GM12873 (cell line): ENCODE results near the gene SCGN.

Source experiments
- TF ChIP-seq, protein P1 (sequence below): IDR thresholded peaks from 2 replicates; pipeline ENCODE4 v1.5.1; 2012; ENCODE audit warnings: low read depth, mild to moderate bottlenecking, moderate library complexity, low read length, control low read depth; ENCODE audit not compliant: insufficient read depth; ENCODE audit errors: missing control alignments

The SCGN gene

DNA sequence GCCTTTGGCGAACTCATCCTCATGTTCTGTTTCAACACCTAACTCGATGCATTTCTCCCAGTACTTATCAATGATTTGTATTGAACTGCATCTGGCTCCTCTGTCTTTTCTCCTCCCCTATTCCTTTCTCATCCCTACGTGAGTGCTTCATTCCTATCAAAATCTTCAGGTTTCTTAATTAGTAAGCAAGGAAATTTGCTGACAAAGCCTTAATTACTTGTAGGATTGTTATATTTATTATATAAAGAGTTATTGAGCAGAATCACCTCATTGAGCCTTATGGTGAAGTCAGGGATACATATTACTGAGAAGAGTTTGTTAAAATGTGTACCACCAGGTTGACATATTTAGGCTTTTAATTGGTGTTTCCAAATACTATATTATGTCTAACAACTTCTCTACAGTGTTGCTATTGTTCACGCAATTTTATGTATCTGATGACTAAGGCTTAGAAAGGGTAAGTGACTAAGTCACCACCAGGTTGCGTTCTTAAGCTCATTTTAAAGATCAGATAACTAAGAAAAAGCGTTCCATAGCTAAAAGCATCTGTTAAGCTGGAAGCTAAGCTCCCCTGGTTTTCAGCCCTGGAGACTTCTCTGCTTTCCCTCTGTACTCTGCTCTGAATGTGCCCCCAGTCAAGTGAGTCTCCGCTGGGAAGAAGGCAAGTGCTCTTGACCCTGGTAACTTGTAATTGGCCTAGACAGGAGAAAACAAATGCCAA is 18.9 kb downstream of the SCGN start:
- TF ChIP-seq, protein P1, sequence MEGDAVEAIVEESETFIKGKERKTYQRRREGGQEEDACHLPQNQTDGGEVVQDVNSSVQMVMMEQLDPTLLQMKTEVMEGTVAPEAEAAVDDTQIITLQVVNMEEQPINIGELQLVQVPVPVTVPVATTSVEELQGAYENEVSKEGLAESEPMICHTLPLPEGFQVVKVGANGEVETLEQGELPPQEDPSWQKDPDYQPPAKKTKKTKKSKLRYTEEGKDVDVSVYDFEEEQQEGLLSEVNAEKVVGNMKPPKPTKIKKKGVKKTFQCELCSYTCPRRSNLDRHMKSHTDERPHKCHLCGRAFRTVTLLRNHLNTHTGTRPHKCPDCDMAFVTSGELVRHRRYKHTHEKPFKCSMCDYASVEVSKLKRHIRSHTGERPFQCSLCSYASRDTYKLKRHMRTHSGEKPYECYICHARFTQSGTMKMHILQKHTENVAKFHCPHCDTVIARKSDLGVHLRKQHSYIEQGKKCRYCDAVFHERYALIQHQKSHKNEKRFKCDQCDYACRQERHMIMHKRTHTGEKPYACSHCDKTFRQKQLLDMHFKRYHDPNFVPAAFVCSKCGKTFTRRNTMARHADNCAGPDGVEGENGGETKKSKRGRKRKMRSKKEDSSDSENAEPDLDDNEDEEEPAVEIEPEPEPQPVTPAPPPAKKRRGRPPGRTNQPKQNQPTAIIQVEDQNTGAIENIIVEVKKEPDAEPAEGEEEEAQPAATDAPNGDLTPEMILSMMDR, result no peak

DNA sequence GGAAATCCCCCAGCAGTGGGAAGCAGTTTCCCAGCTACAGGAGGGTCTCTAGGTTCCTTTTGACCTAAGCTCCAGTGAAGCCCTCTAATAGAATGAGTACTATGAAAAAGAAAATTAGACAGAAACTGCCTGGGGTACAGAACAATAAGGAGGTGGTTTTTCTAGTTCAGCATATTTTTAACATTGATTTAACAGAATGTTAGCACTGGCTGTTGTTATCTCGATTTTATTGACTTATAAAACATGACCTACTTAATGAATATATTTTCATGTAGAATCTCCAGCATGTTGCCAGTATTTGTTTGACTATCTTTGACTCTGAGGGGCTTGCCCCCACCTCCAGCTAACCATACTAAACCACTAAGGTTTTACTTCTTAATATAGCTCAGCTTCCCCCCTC is 19.6 kb downstream of the SCGN start:
- TF ChIP-seq, protein P1, result no peak

DNA sequence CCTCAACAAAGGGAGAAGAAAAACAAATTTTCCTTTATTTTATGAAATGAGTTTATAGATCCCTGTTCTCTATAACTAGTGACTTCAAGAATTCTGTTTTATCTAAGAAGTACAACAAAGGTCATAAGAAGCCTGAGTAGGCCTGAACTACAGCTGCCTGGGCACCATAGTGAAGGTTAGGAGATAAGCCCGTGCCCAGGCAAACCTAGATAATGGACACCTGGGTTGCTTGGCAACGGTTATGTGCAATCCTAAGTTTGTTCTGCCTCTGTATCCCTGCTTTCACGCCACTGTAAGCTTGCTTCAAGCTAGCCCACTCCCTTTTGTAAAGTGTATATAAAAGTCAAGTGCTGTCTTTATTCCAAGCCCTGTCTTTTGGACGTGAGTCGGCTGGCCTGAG is 23.2 kb downstream of the SCGN start:
- TF ChIP-seq, protein P1, result no peak

DNA sequence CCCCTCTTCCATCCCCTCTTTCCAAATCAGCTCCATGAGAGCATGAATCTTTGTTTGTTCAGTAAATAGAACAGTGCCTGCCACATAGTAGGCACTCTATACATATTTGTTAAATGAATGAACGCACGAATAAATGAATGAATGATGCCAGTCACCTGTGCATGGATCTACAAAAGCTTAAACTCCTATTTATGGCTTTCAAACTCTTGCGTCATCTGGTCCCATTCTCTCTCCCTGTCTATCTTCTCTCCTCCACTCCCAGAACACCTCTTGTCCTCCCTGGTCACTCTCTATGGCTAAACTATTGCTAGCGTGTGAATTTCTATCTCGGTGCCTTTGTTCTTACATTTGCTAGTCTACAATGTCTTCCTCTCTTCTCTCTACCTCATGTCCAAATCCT is 24.8 kb downstream of the SCGN start:
- TF ChIP-seq, protein P1, result no peak

DNA sequence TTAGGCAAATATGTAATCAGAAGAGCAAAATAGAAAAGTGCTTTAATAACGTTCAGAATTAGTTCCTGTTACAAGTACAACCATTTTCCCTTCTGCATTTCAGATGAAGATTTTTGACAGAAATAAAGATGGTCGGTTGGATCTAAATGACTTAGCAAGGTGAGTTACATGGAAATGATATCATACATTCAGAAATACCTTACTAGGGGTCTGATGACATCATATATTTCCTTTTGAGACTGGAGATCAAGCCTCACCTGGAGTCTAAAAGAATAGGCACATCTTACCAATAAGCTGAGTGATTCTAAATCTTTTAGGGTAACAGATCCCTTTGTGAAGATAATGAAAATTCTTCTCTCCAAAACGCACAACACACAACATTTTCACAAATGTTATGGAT is 29.8 kb downstream of the SCGN start:
- TF ChIP-seq, protein P1, result no peak

DNA sequence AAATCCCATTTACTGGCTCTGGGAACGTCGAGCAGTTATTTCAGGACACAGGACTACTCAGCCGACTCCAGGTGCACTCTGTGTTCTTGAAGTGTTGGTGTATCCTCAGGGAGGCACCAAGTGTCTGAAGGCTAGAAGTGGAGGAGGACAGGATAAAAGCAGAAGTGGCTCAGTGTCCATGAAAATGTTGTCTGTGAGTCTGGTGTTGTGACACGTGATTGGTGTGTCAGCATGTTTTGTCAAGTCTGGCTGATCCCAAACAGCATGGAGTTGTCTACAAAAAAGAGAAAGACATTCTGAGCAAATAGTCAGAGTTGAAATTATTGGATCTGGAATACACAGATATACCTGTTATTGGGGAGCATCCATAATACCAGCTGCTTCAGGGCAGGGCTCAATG is 30.3 kb downstream of the SCGN start:
- TF ChIP-seq, protein P1, result no peak

DNA sequence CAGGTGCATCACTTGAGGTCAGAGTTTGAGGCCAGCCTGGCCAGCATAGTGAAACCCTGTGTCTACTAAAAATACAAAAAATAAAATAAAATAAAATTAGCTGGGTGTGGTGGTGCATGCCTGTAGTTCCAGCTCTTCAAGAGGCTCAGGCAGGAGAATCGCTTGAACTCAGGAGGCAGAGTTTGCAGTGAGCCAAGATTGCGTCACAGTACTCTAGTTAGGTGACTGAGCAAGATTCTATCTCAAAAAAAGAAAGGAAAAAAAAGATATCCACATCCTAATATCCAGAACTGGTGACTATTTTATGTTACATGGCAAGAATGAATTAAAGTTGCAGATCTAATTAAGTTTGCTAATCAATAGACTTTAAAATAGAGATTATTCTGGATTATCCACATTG is 32.5 kb downstream of the SCGN start:
- TF ChIP-seq, protein P1, result no peak
